K562 (cell line): ENCODE measurements around the gene SCPEP1. TPM values are rescaled to one million over a fixed set of nuclear protein-coding genes. Genes with fewer than 3 reads are reported as not detected.

ENCODE experiments used
- ATAC-seq: fragments of 200-7000 bp; cut with Tn5 transposase; 3 replicates; pipeline ENCODE4 v1.9.1; 2020; ENCODE audit warnings: moderate library complexity
- BruUV-seq: library from RNA; stranded (reverse); fragments of 400-500 nt; replicated peaks from 2 replicates; lab custom pipeline; 2021; lab: Mats Ljungman, UMichigan
- CTCF ChIA-PET: fragments of 300-600 bp; formaldehyde crosslinking; extraction: SDS; loops from one replicate; lab custom pipeline; 2021; ENCODE audit warnings: low intra/inter-chr PET ratio; lab: Yijun Ruan, JAX
- POLR2A ChIA-PET: fragments of 300-600, 350-650 bp; sonication (Branson Sonifier 250); formaldehyde crosslinking; extraction: SDS; loops from one replicate; lab custom pipeline; 2021; ENCODE audit warnings: antibody characterized with exemption, inconsistent platforms; lab: Yijun Ruan, JAX
- DNase-seq, 4 experiments: peaks; one replicate each; pipeline versions ENCODE4 v3.0.0 to v3.0.0-alpha.2; 2011 to 2018; ENCODE audit warnings: low spot score in 3 of 4, mixed read lengths in 3 of 4; ENCODE audit errors: extremely low read depth in 1 of 4
- FAIRE-seq: peaks from 2 replicates; lab custom pipeline; 2011; peaks lifted over from hg19 to GRCh38; lab: Jason Lieb, UNC
- H2AFZ ChIP-seq: 2 replicates; pipeline ENCODE4 v1.6.0; 2011; ENCODE audit warnings: low read depth, low read length, control low read depth, inconsistent platforms
- H3K27ac ChIP-seq: fragments of 200-600 bp; 3 replicates; pipeline ENCODE4 v1.8.0; 2011; ENCODE audit warnings: low read depth, mild to moderate bottlenecking, control low read depth, inconsistent platforms, low read length, moderate library complexity, mixed read lengths; ENCODE audit errors: extremely low read depth
- H3K27me3 ChIP-seq, 2 experiments: fragments of 300-600 bp in 1 of 2; 2 replicates in 1 of 2; 3 replicates in 1 of 2; pipeline versions ENCODE4 v1.6.0 to v1.8.0; 2011; ENCODE audit warnings: inconsistent platforms in 2 of 2, low read length in 2 of 2, mild to moderate bottlenecking in 1 of 2, mixed read lengths in 1 of 2, moderate library complexity in 1 of 2; ENCODE audit not compliant: control insufficient read depth in 2 of 2, insufficient read depth in 2 of 2
- H3K36me3 ChIP-seq: fragments of 300-600 bp; 3 replicates; pipeline ENCODE4 v1.8.0; 2011; ENCODE audit warnings: mild to moderate bottlenecking, low read length, inconsistent platforms; ENCODE audit not compliant: control insufficient read depth, insufficient read depth
- H3K4me1 ChIP-seq, 2 experiments: fragments of 200-600 bp in 1 of 2; replicated peaks in 1 of 2; 2 replicates in 1 of 2; 3 replicates in 1 of 2; pipeline versions ENCODE4 v1.5.1 to v1.8.0; 2011; ENCODE audit warnings: inconsistent platforms in 2 of 2, low read length in 2 of 2, mild to moderate bottlenecking in 1 of 2, mixed read lengths in 1 of 2, moderate library complexity in 1 of 2; ENCODE audit not compliant: control insufficient read depth in 2 of 2, insufficient read depth in 2 of 2
- H3K4me2 ChIP-seq: 2 replicates; pipeline ENCODE4 v1.6.1; 2011; ENCODE audit warnings: low read length, control low read depth, inconsistent platforms, mixed read lengths; ENCODE audit not compliant: insufficient read depth
- H3K4me3 ChIP-seq: fragments of 200-600 bp; sonication (generic), shearing (Covaris generic); 2 replicates; pipeline ENCODE4 v1.5.1; 2016; ENCODE audit warnings: control low read depth, inconsistent platforms
- H3K79me2 ChIP-seq: fragments of 200-600 bp; 3 replicates; pipeline ENCODE4 v1.8.0; 2011; ENCODE audit warnings: low read length, inconsistent platforms; ENCODE audit not compliant: control insufficient read depth, insufficient read depth
- H3K9ac ChIP-seq, 2 experiments: 2 replicates each; pipeline versions ENCODE4 v1.6.0 to v1.6.1; 2011; ENCODE audit warnings: low read depth in 2 of 2, low read length in 2 of 2, control low read depth in 1 of 2, inconsistent platforms in 1 of 2, mild to moderate bottlenecking in 1 of 2, mixed read lengths in 1 of 2; ENCODE audit not compliant: insufficient read depth in 1 of 2
- H3K9me1 ChIP-seq: one replicate; pipeline ENCODE4 v1.6.0; 2011; ENCODE audit warnings: inconsistent platforms, mild to moderate bottlenecking, low read length, moderate library complexity; ENCODE audit not compliant: control insufficient read depth, insufficient read depth
- H3K9me3 ChIP-seq: replicated peaks from 2 replicates; pipeline ENCODE4 v1.5.1; 2011; ENCODE audit warnings: low read depth, low read length, inconsistent platforms; ENCODE audit not compliant: control insufficient read depth, insufficient read depth
- H4K20me1 ChIP-seq: replicated peaks from 2 replicates; pipeline ENCODE4 v1.6.1; 2011; ENCODE audit warnings: low read length, inconsistent platforms, mixed read lengths; ENCODE audit not compliant: control insufficient read depth, insufficient read depth
- BCLAF1 ChIP-seq, 2 experiments: fragments of 450-650 bp in 1 of 2; IDR thresholded peaks; 2 replicates each; pipeline ENCODE4 v1.6.1; 2011 to 2017; ENCODE audit warnings: low read depth in 2 of 2, antibody characterized with exemption in 1 of 2, borderline replicate concordance in 1 of 2, low read length in 1 of 2, mild to moderate bottlenecking in 1 of 2, mixed read lengths in 1 of 2; ENCODE audit not compliant: control insufficient read depth in 1 of 2
- POU5F1 ChIP-seq: fragments of 150-350 bp; IDR thresholded peaks from 2 replicates; pipeline ENCODE4 v1.6.1; 2014; ENCODE audit warnings: borderline replicate concordance, low read length, low read depth, mild to moderate bottlenecking; ENCODE audit not compliant: partially characterized antibody
- PYGO2 ChIP-seq: fragments of 450-650 bp; IDR thresholded peaks from 2 replicates; pipeline ENCODE4 v1.6.1; 2016; ENCODE audit warnings: mild to moderate bottlenecking, missing genetic modification characterization, moderate library complexity, missing compliant biosample characterization
- SMAD2 ChIP-seq: fragments of 150-350 bp; IDR thresholded peaks from 2 replicates; pipeline ENCODE4 v1.6.1; 2014; ENCODE audit warnings: low read depth, mild to moderate bottlenecking, low read length
- UBTF ChIP-seq, 2 experiments: IDR thresholded peaks; 2 replicates each; pipeline ENCODE4 v1.6.1; 2012; ENCODE audit warnings: improper control_type of control experiment in 2 of 2, low read depth in 2 of 2, low read length in 2 of 2, borderline replicate concordance in 1 of 2
- ZNF175 ChIP-seq: fragments of 200-800 bp; sonication (Bioruptor generic); IDR thresholded peaks from 2 replicates; pipeline ENCODE4 v1.6.1; 2016; ENCODE audit warnings: low read depth, mild to moderate bottlenecking, missing genetic modification characterization, missing compliant biosample characterization
- ZNF212 ChIP-seq: fragments of 450-650 bp; formaldehyde crosslinking; IDR thresholded peaks from 2 replicates; pipeline ENCODE4 v1.4.0; 2020; ENCODE audit warnings: mild to moderate bottlenecking
- ZNF3 ChIP-seq: fragments of 250-450 bp; sonication (Bioruptor Pico); IDR thresholded peaks from 2 replicates; pipeline ENCODE4 v1.5.0; 2021; ENCODE audit warnings: mild to moderate bottlenecking, moderate library complexity
- ZNF639 ChIP-seq, 2 experiments: fragments of 200-800 bp in 1 of 2; sonication (Bioruptor generic) in 1 of 2; sonication (generic) in 1 of 2; formaldehyde crosslinking in 1 of 2; IDR thresholded peaks in 1 of 2; conservative IDR thresholded peaks in 1 of 2; 2 replicates each; pipeline versions ENCODE4 v1.5.0 to v1.6.1; 2016 to 2020; ENCODE audit warnings: missing compliant biosample characterization in 1 of 2, missing genetic modification characterization in 1 of 2, missing genetic modification reagents in 1 of 2
- ZNF644 ChIP-seq: fragments of 200-800 bp; sonication (Bioruptor generic); IDR thresholded peaks from 2 replicates; pipeline ENCODE4 v1.6.1; 2016; ENCODE audit warnings: low read depth, missing genetic modification characterization, missing compliant biosample characterization
- ZNF76 ChIP-seq: fragments of 250-450 bp; sonication (Bioruptor Pico); IDR thresholded peaks from 2 replicates; pipeline ENCODE4 v1.4.0; 2020; ENCODE audit warnings: mild to moderate bottlenecking, moderate library complexity, borderline replicate concordance
- ZNF785 ChIP-seq: fragments of 250-450 bp; sonication (Bioruptor Pico); IDR thresholded peaks from 2 replicates; pipeline ENCODE4 v1.4.0; 2020; ENCODE audit warnings: mild to moderate bottlenecking
- ZNF79 ChIP-seq: fragments of 250-450 bp; sonication (Bioruptor Pico); IDR thresholded peaks from 2 replicates; pipeline ENCODE4 v1.4.0; 2020; ENCODE audit warnings: low read depth, mild to moderate bottlenecking, moderate library complexity
- WGBS: fragments of 100-300 bp; shearing (Covaris generic); methylation state at CpG from one replicate; pipeline ENCODE4 v1.1.6; 2016; ENCODE audit warnings: low coverage, mixed read lengths; ENCODE audit not compliant: insufficient coverage; ENCODE audit errors: missing lambda C conversion rate; 5-methylcytosine and 5-hydroxymethylcytosine counted together
- in situ Hi-C: fragments of 300-500 bp; cut with MboI; formaldehyde crosslinking; loops from 4 replicates; pipeline ENCODE4 v1.15.0; 2018; ENCODE audit warnings: inconsistent platforms, mixed read lengths
- intact Hi-C: fragments of 100-400 bp; cut with micrococcal nuclease; formaldehyde crosslinking; loops from 2 replicates; pipeline ENCODE4 v1.14.2; 2022
- polyA plus RNA-seq, 8 experiments: library from polyadenylated mRNA; depleted of rRNA in 4 of 8; stranded (reverse) in 5 of 8; unstranded in 3 of 8; fragments of >200 nt; fragmentation: Nextera tagmentation in 2 of 8; fragmentation: Illumina TruSeq in 1 of 8; extraction: Ambion mirVana in 2 of 8; extraction: Trizol in 1 of 8; gene quantifications; 2 replicates each; pipeline versions ENCODE4 v1.2.1 to v1.2.3, GENCODE V29; 2011 to 2014; ENCODE audit warnings: inconsistent platforms in 1 of 8, missing spikeins in 1 of 8
- total RNA-seq, 7 experiments: library from RNA; depleted of rRNA in 6 of 7; stranded (reverse); fragments of >200 nt in 6 of 7; fragmentation: Illumina TruSeq in 2 of 7; extraction: Trizol in 2 of 7; gene quantifications; 2 replicates each; pipeline versions ENCODE4 v1.2.1 to v1.2.3, GENCODE V29; 2011 to 2021; ENCODE audit warnings: low replicate concordance in 1 of 7

Gene SCPEP1
- total and polyA plus RNA-seq, 9 of the 15 experiments (the other 6 are each of a cell fraction or from before 2014, with no cell fraction given) = 5.1 to 14.8 (median 7.2) TPM

GRCh38 chr17:57038486-57038885 lies 60.6 kb downstream of the SCPEP1 start (continued):
- no peak for TF ChIP-seq BCLAF1 (IDR thresholded peaks at IDR 0.05; ENCODE audit: borderline replicate concordance in 1 of 2, control insufficient read depth in 1 of 2, low read depth in 2 of 2, low read length in 1 of 2)
- no peak for TF ChIP-seq POU5F1
- TF ChIP-seq ZNF212 (CRISPR knock-in tag) = no peak

- Histone ChIP-seq H3K79me2 (no peaks in the 10 kb centered on the region), H4K20me1 (no peaks in the 10 kb centered on the region), H3K9ac (no peak overlapping the region), H2AFZ (peak overlapping the region; percentile 22; the same call in 1 of the 2 replicates), H3K27me3 (peaks cover 0 to 5% of the 10 kb centered on the region in 2 experiments; a peak in 1 of 5 replicates), H3K4me1 (peaks cover 3 to 4% of the 10 kb centered on the region in 2 experiments; a peak in 3 of 5 replicates), H3K4me2 (no peak overlapping the region), H3K9me1 (no peaks in the 10 kb centered on the region), H3K9me3 (no peaks in the 10 kb centered on the region), H3K4me3 (no peak overlapping the region), H3K27ac (no peak overlapping the region), H3K36me3 (no peaks in the 10 kb centered on the region)
- ATAC-seq = no peak
- 46% methylated on average over 2 of the region's 2 CpGs for WGBS
- POLR2A ChIA-PET = interaction anchor here (1.0 kb wide), 1 partner anchor 10 kb away, joined by 4 read pairs; no protein-coding TSS in a partner anchor
- intact Hi-C loops (no loop called here), in situ Hi-C loops (no loop called here)
- no TSS peak for BruUV-seq
- FAIRE-seq = no peak
- CTCF ChIA-PET = no interaction called here
- DNase-seq = no peak
- TF ChIP-seq ZNF79 (CRISPR knock-in tag) (no peak), SMAD2 (no peak), ZNF785 (no peak), ZNF644 (tag) (no peak), ZNF639 (CRISPR knock-in tag; conservative IDR thresholded peaks at IDR 0.05 in 1 of 2, IDR thresholded peaks at IDR 0.05 in 1 of 2) (no peak), UBTF (IDR thresholded peaks at IDR 0.05; ENCODE audit: borderline replicate concordance in 1 of 2, low read depth in 2 of 2, low read length in 2 of 2) (no peak), ZNF175 (CRISPR knock-in tag) (no peak), ZNF3 (CRISPR knock-in tag) (no peak), ZNF76 (CRISPR knock-in tag) (no peak), PYGO2 (tag) (no peak)
Measured at GRCh38 chr17:57040571-57040970, 62.6 kb downstream of the SCPEP1 start.
